Activated naive CD8-positive, alpha-beta T cell treated with anti-CD3 and anti-CD28 coated beads, Interleukin-2, amount 10 ng/mL, durations not matched to agents 7 days and 5 days (primary cell): ENCODE results near the gene SAMD4A. TPM values are rescaled to one million over a fixed set of nuclear protein-coding genes. Genes with fewer than 3 reads are reported as not detected.

Source experiments
- ATAC-seq: fragments of 150-1000 bp; cut with Tn5 transposase; one replicate; pipeline ENCODE4 v1.10.0; 2021; ENCODE audit warnings: low read depth, moderate library complexity
- POLR2A ChIA-PET: fragments of 350-600 bp; sonication (Branson Sonifier 250); formaldehyde crosslinking; loops from one replicate; lab custom pipeline; 2021; ENCODE audit warnings: antibody characterized with exemption; lab: Charles Lee
- DNase-seq: peaks from one replicate; pipeline ENCODE4 v3.0.0; 2021
- H3K27ac Mint-ChIP-seq: one replicate; pipeline ENCODE4 v1.8.0; 2022; ENCODE audit warnings: mild to moderate bottlenecking, mixed read lengths
- H3K27me3 Mint-ChIP-seq: one replicate; pipeline ENCODE4 v1.8.0; 2022; ENCODE audit warnings: mild to moderate bottlenecking, moderate library complexity, mixed read lengths
- H3K36me3 Mint-ChIP-seq: one replicate; pipeline ENCODE4 v1.8.0; 2021; ENCODE audit warnings: mild to moderate bottlenecking, mixed read lengths
- H3K4me1 Mint-ChIP-seq: one replicate; pipeline ENCODE4 v1.8.0; 2021; ENCODE audit warnings: mixed read lengths
- H3K4me3 Mint-ChIP-seq: one replicate; pipeline ENCODE4 v1.8.0; 2022; ENCODE audit warnings: mild to moderate bottlenecking, moderate library complexity, mixed read lengths
- H3K9me3 Mint-ChIP-seq: one replicate; pipeline ENCODE4 v1.8.0; 2021; ENCODE audit warnings: mixed read lengths
- total RNA-seq, 2 experiments: library from RNA; stranded (reverse); gene quantifications; one replicate each; pipeline ENCODE4 v1.2.3, GENCODE V29; 2021

SAMD4A gene
- total RNA-seq, 2 experiments from 2014 or later, result 2.6 to 2.7 TPM

GRCh38 chr14:54650331-54650958 lies 83.5 kb downstream of the SAMD4A start:
- peaks cover 6% of the 10 kb centered on the region for H3K4me1 Mint-ChIP-seq
- DNase-seq (no peak), ATAC-seq (no peak)
- H3K4me3 Mint-ChIP-seq, result no peak overlapping the region
- H3K27me3 Mint-ChIP-seq, result peaks cover 30% of the 10 kb centered on the region
- no peaks in the 10 kb centered on the region for H3K36me3 Mint-ChIP-seq
- H3K9me3 Mint-ChIP-seq, result no peaks in the 10 kb centered on the region
- no peak overlapping the region for H3K27ac Mint-ChIP-seq
- POLR2A ChIA-PET, result no interaction called here

- Mint-ChIP-seq H3K9me3 (no peaks in the 10 kb centered on the region), H3K27ac (no peak overlapping the region), H3K4me1 (peaks cover 6% of the 10 kb centered on the region), H3K4me3 (no peak overlapping the region), H3K27me3 (peaks cover 31% of the 10 kb centered on the region), H3K36me3 (no peaks in the 10 kb centered on the region)
- no peak for ATAC-seq
- POLR2A ChIA-PET, result no interaction called here
- DNase-seq, result no peak
Measured at GRCh38 chr14:54650959-54651351, 84.0 kb downstream of the SAMD4A start.

- POLR2A ChIA-PET, result no interaction called here
- H3K9me3 Mint-ChIP-seq, result no peaks in the 10 kb centered on the region
- no peak for DNase-seq
- H3K4me3 Mint-ChIP-seq, result no peak overlapping the region
- ATAC-seq, result no peak
- H3K36me3 Mint-ChIP-seq, result no peaks in the 10 kb centered on the region
- no peak overlapping the region for H3K27ac Mint-ChIP-seq
- H3K27me3 Mint-ChIP-seq, result peaks cover 35% of the 10 kb centered on the region
- H3K4me1 Mint-ChIP-seq, result peaks cover 6% of the 10 kb centered on the region
Measured at GRCh38 chr14:54651649-54652048, 84.7 kb downstream of the SAMD4A start.

GRCh38 chr14:54652188-54652587 lies 85.3 kb downstream of the SAMD4A start:
- POLR2A ChIA-PET, result no interaction called here
- Mint-ChIP-seq H3K36me3 (no peaks in the 10 kb centered on the region), H3K27ac (no peak overlapping the region), H3K4me1 (peaks cover 6% of the 10 kb centered on the region), H3K9me3 (no peaks in the 10 kb centered on the region), H3K4me3 (no peak overlapping the region), H3K27me3 (peaks cover 35% of the 10 kb centered on the region)
- no peak for DNase-seq
- no peak for ATAC-seq

- Mint-ChIP-seq H3K36me3 (no peaks in the 10 kb centered on the region), H3K27me3 (peaks cover 35% of the 10 kb centered on the region), H3K27ac (no peak overlapping the region), H3K9me3 (no peaks in the 10 kb centered on the region), H3K4me3 (no peak overlapping the region), H3K4me1 (peaks cover 6% of the 10 kb centered on the region)
- no peak for DNase-seq
- POLR2A ChIA-PET, result no interaction called here
- ATAC-seq, result no peak
Measured at GRCh38 chr14:54652605-54653052, 85.7 kb downstream of the SAMD4A start.

GRCh38 chr14:54653712-54654469 lies 87.0 kb downstream of the SAMD4A start:
- Mint-ChIP-seq H3K4me3 (no peak overlapping the region), H3K4me1 (peaks cover 6% of the 10 kb centered on the region), H3K36me3 (no peaks in the 10 kb centered on the region), H3K9me3 (no peaks in the 10 kb centered on the region), H3K27ac (no peak overlapping the region), H3K27me3 (peaks cover 35% of the 10 kb centered on the region)
- DNase-seq, result no peak
- ATAC-seq, result no peak
- POLR2A ChIA-PET, result no interaction called here

GRCh38 chr14:54654605-54655004 lies 87.7 kb downstream of the SAMD4A start:
- Mint-ChIP-seq H3K27me3 (peaks cover 35% of the 10 kb centered on the region), H3K4me3 (no peak overlapping the region), H3K36me3 (no peaks in the 10 kb centered on the region), H3K4me1 (peaks cover 6% of the 10 kb centered on the region), H3K27ac (no peak overlapping the region), H3K9me3 (no peaks in the 10 kb centered on the region)
- POLR2A ChIA-PET, result no interaction called here
- no peak for ATAC-seq
- no peak for DNase-seq

- Mint-ChIP-seq H3K9me3 (no peaks in the 10 kb centered on the region), H3K27ac (no peak overlapping the region), H3K4me1 (no peaks in the 10 kb centered on the region), H3K36me3 (no peaks in the 10 kb centered on the region), H3K4me3 (no peak overlapping the region), H3K27me3 (peaks cover 35% of the 10 kb centered on the region)
- no peak for ATAC-seq
- no peak for DNase-seq
- POLR2A ChIA-PET, result no interaction called here
Measured at GRCh38 chr14:54658836-54659235, 91.9 kb downstream of the SAMD4A start.

GRCh38 chr14:54659365-54659764 lies 92.4 kb downstream of the SAMD4A start:
- no peak overlapping the region for H3K27ac Mint-ChIP-seq
- peaks cover 39% of the 10 kb centered on the region for H3K27me3 Mint-ChIP-seq
- H3K4me3 Mint-ChIP-seq, result no peak overlapping the region
- POLR2A ChIA-PET, result no interaction called here
- ATAC-seq (no peak), DNase-seq (no peak)
- no peaks in the 10 kb centered on the region for H3K36me3 Mint-ChIP-seq
- H3K4me1 Mint-ChIP-seq, result peaks cover 3% of the 10 kb centered on the region
- no peaks in the 10 kb centered on the region for H3K9me3 Mint-ChIP-seq

- DNase-seq (no peak), ATAC-seq (no peak)
- POLR2A ChIA-PET, result no interaction called here
- H3K4me1 Mint-ChIP-seq, result peaks cover 7% of the 10 kb centered on the region
- H3K9me3 Mint-ChIP-seq, result no peaks in the 10 kb centered on the region
- no peaks in the 10 kb centered on the region for H3K36me3 Mint-ChIP-seq
- no peak overlapping the region for H3K4me3 Mint-ChIP-seq
- no peak overlapping the region for H3K27ac Mint-ChIP-seq
- H3K27me3 Mint-ChIP-seq, result peaks cover 39% of the 10 kb centered on the region
Measured at GRCh38 chr14:54660604-54661111, 93.7 kb downstream of the SAMD4A start.

- ATAC-seq (no peak), DNase-seq (no peak)
- Mint-ChIP-seq H3K4me3 (no peak overlapping the region), H3K36me3 (no peaks in the 10 kb centered on the region), H3K4me1 (peaks cover 9% of the 10 kb centered on the region), H3K9me3 (no peaks in the 10 kb centered on the region), H3K27me3 (peaks cover 43% of the 10 kb centered on the region), H3K27ac (no peak overlapping the region)
- POLR2A ChIA-PET, result no interaction called here
Measured at GRCh38 chr14:54662491-54663133, 95.7 kb downstream of the SAMD4A start.

- POLR2A ChIA-PET, result no interaction called here
- no peak for ATAC-seq
- H3K27me3 Mint-ChIP-seq, result peaks cover 55% of the 10 kb centered on the region
Measured at GRCh38 chr14:54664961-54665360, 98.0 kb downstream of the SAMD4A start.

GRCh38 chr14:54665946-54666345 lies 99.0 kb downstream of the SAMD4A start:
- ATAC-seq (no peak), DNase-seq (no peak)
- Mint-ChIP-seq H3K4me3 (no peak overlapping the region), H3K27ac (no peak overlapping the region), H3K27me3 (peaks cover 47% of the 10 kb centered on the region), H3K36me3 (no peaks in the 10 kb centered on the region), H3K4me1 (peaks cover 26% of the 10 kb centered on the region), H3K9me3 (no peaks in the 10 kb centered on the region)
- POLR2A ChIA-PET, result no interaction called here

More at GRCh38 chr14:54664961-54665360, 98.0 kb downstream of the SAMD4A start:
- Mint-ChIP-seq H3K4me1 (peaks cover 16% of the 10 kb centered on the region), H3K27ac (no peak overlapping the region), H3K36me3 (no peaks in the 10 kb centered on the region), H3K9me3 (no peaks in the 10 kb centered on the region), H3K4me3 (no peak overlapping the region)
- no peak for DNase-seq
